HG03469 (cell line): ENCODE data around the gene DIAPH2.

Source experiments
- ATAC-seq: cut with Tn5 transposase; IDR thresholded peaks from one replicate; pipeline ENCODE4 v1.9.1; 2021; ENCODE audit warnings: mild to moderate bottlenecking, moderate library complexity, moderate number of reproducible peaks; ENCODE audit not compliant: unreplicated experiment

The DIAPH2 gene

GRCh38 chrX:96919672-96920071 is 235.0 kb downstream of the DIAPH2 start:
- no peak for ATAC-seq

GRCh38 chrX:96924581-96924980 is 239.9 kb downstream of the DIAPH2 start:
- no peak for ATAC-seq

GRCh38 chrX:96929036-96929435 is 244.4 kb downstream of the DIAPH2 start:
- no peak for ATAC-seq

GRCh38 chrX:96957718-96958117 is 273.1 kb downstream of the DIAPH2 start:
- ATAC-seq = no peak

- no peak for ATAC-seq
Observed at GRCh38 chrX:96971812-96972211, 287.2 kb downstream of the DIAPH2 start.

GRCh38 chrX:96978906-96979305 is 294.3 kb downstream of the DIAPH2 start:
- no peak for ATAC-seq

- no peak for ATAC-seq
Observed at GRCh38 chrX:96979766-96980165, 295.1 kb downstream of the DIAPH2 start.

- no peak for ATAC-seq
Observed at GRCh38 chrX:96982161-96982560, 297.5 kb downstream of the DIAPH2 start.

GRCh38 chrX:96984538-96984937 is 299.9 kb downstream of the DIAPH2 start:
- no peak for ATAC-seq

GRCh38 chrX:96985046-96985445 is 300.4 kb downstream of the DIAPH2 start:
- ATAC-seq = no peak

- ATAC-seq = no peak
Observed at GRCh38 chrX:96987228-96987627, 302.6 kb downstream of the DIAPH2 start.

GRCh38 chrX:96989830-96990571 is 305.4 kb downstream of the DIAPH2 start:
- ATAC-seq = no peak

GRCh38 chrX:96994093-96994492 is 309.5 kb downstream of the DIAPH2 start:
- ATAC-seq = no peak

GRCh38 chrX:96997196-96997595 is 312.6 kb downstream of the DIAPH2 start:
- ATAC-seq = no peak

- no peak for ATAC-seq
Observed at GRCh38 chrX:97000682-97001368, 316.2 kb downstream of the DIAPH2 start.

GRCh38 chrX:97006167-97006566 is 321.5 kb downstream of the DIAPH2 start:
- ATAC-seq = no peak

- ATAC-seq = no peak
Observed at GRCh38 chrX:97009391-97009790, 324.7 kb downstream of the DIAPH2 start.

- ATAC-seq = no peak
Observed at GRCh38 chrX:97011540-97011939, 326.9 kb downstream of the DIAPH2 start.

GRCh38 chrX:97016106-97016505 is 331.5 kb downstream of the DIAPH2 start:
- ATAC-seq = no peak

- no peak for ATAC-seq
Observed at GRCh38 chrX:97021680-97022079, 337.0 kb downstream of the DIAPH2 start.

GRCh38 chrX:97026406-97026805 is 341.8 kb downstream of the DIAPH2 start:
- ATAC-seq = no peak

- no peak for ATAC-seq
Observed at GRCh38 chrX:97027384-97027922, 342.8 kb downstream of the DIAPH2 start.
